HepG2 (cell line): ENCODE measurements around the gene VARS2. TPM values are rescaled to one million over a fixed set of nuclear protein-coding genes. Genes with fewer than 3 reads are reported as not detected.

ENCODE experiments used
- HES4 ChIP-seq: sonication (generic); formaldehyde crosslinking; IDR thresholded peaks from 2 replicates; pipeline ENCODE4 v1.9.0; 2021; ENCODE audit warnings: mild to moderate bottlenecking, missing genetic modification reagents, borderline replicate concordance
- TIGD3 ChIP-seq: sonication (generic); formaldehyde crosslinking; IDR thresholded peaks from 2 replicates; pipeline ENCODE4 v1.5.1; 2020; ENCODE audit warnings: mild to moderate bottlenecking, missing genetic modification reagents, borderline replicate concordance
- ZBTB39 ChIP-seq: sonication (generic); formaldehyde crosslinking; IDR thresholded peaks from 2 replicates; pipeline ENCODE4 v1.5.0; 2020; ENCODE audit warnings: missing genetic modification reagents
- ZNF12 ChIP-seq: sonication (generic); formaldehyde crosslinking; IDR thresholded peaks from 2 replicates; pipeline ENCODE4 v1.5.0; 2020; ENCODE audit warnings: missing genetic modification reagents
- ZNF350 ChIP-seq: sonication (generic); formaldehyde crosslinking; IDR thresholded peaks from 2 replicates; pipeline ENCODE4 v1.4.0; 2020; ENCODE audit warnings: mild to moderate bottlenecking, low read depth, missing genetic modification reagents, borderline replicate concordance
- ZNF546 ChIP-seq: sonication (generic); formaldehyde crosslinking; conservative IDR thresholded peaks from 2 replicates; pipeline ENCODE4 v1.8.1; 2023; ENCODE audit warnings: mild to moderate bottlenecking, missing genetic modification reagents
- ZNF597 ChIP-seq: sonication (generic); formaldehyde crosslinking; IDR thresholded peaks from 2 replicates; pipeline ENCODE4 v1.5.0; 2020; ENCODE audit warnings: missing genetic modification reagents
- ZNF678 ChIP-seq: sonication (generic); formaldehyde crosslinking; IDR thresholded peaks from 2 replicates; pipeline ENCODE4 v1.4.0; 2020; ENCODE audit warnings: mild to moderate bottlenecking, missing genetic modification reagents
- ZNF720 ChIP-seq: sonication (generic); formaldehyde crosslinking; IDR thresholded peaks from 2 replicates; pipeline ENCODE4 v1.4.0; 2020; ENCODE audit warnings: missing genetic modification reagents
- ZNF784 ChIP-seq: sonication (generic); formaldehyde crosslinking; IDR thresholded peaks from 2 replicates; pipeline ENCODE4 v1.5.1; 2020; ENCODE audit warnings: missing genetic modification reagents, mild to moderate bottlenecking, borderline replicate concordance
- polyA plus RNA-seq, 8 experiments: library from polyadenylated mRNA; depleted of rRNA in 3 of 8; stranded (reverse) in 7 of 8; unstranded in 1 of 8; fragments of >200 nt; fragmentation: Illumina TruSeq in 4 of 8; extraction: Trizol in 4 of 8; gene quantifications; 2 replicates each; pipeline versions ENCODE4 v1.2.1 to v1.2.3, GENCODE V29; 2011 to 2016; ENCODE audit warnings: low read depth in 4 of 8, missing spikeins in 1 of 8, mixed read lengths in 1 of 8; ENCODE audit not compliant: insufficient read depth in 1 of 8
- total RNA-seq, 5 experiments: library from RNA; depleted of rRNA; stranded (reverse); fragments of >200 nt; fragmentation: Illumina TruSeq; extraction: Trizol; gene quantifications; 2 replicates each; pipeline ENCODE4 v1.2.3, GENCODE V29; 2016; ENCODE audit warnings: low read depth in 1 of 5

The VARS2 gene
- total and polyA plus RNA-seq, 2 of the 13 experiments (the other 11 are each of a cell fraction or from before 2014, with no cell fraction given) = 61.8 to 71.8 TPM

- TF ChIP-seq ZNF350 (0 out of 2 replicates have a peak, but pooled peaks have one; percentile 9), ZNF678 (CRISPR knock-in tag) (no peak), ZNF720 (no peak), ZNF12 (CRISPR knock-in tag) (no peak), TIGD3 (no peak), ZNF546 (CRISPR knock-in tag) (0 out of 2 replicates have a peak, but pooled peaks have one; percentile 2), ZNF784 (CRISPR knock-in tag) (0 out of 2 replicates have a peak, but pooled peaks have one; percentile 5), ZNF597 (CRISPR knock-in tag) (no peak), HES4 (CRISPR knock-in tag) (no peak), ZBTB39 (CRISPR knock-in tag) (no peak)
These were observed 32.4 kb upstream of the VARS2 start (continued) for GRCh38 chr6:30881392-30882203.
